Caki2 (cell line): ENCODE data around the gene PAIP2B. TPM values are rescaled to one million over a fixed set of nuclear protein-coding genes. Genes with fewer than 3 reads are reported as not detected.

Experiments used
- DNase-seq: peaks from one replicate; pipeline ENCODE4 v3.0.0-alpha.2; 2015; ENCODE audit warnings: low read depth
- in situ Hi-C: cut with HindIII; loops from 2 replicates; pipeline ENCODE4 v1.10.0; 2016; ENCODE audit warnings: low sequenced_read_pairs, low pct_unique_long_range_greater_than_20kb, mixed read lengths
- total RNA-seq: library from RNA; depleted of rRNA; stranded (reverse); fragments of >200 nt; shearing (Covaris generic); gene quantifications from 2 replicates; pipeline ENCODE4 v1.2.3, GENCODE V29; 2014; ENCODE audit warnings: low replicate concordance; rRNA removed

The PAIP2B gene
- total RNA-seq, 1 experiment from 2014 or later: 0.54 TPM

DNA sequence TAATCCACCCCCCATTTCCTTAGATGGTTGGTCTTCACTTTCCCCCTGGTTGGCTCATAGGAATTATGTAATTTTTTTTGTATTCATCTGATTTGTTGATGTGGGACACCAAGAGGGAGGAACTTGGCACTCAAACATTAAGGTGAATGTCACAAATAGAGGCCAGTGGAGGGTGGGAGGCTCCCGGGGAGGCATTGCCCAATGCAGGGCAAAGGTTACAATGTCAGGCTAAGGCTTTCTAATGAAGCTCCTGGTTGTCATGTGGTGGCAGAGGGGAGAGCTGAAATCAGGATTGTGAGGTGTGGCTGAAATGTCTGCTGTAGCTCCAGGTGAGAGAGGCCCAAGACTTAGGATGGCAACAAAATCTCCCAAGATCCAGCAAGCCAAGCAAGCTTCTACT is 53.8 kb downstream of the PAIP2B start:
- no peak for DNase-seq
- in situ Hi-C loops: no loop called here

DNA sequence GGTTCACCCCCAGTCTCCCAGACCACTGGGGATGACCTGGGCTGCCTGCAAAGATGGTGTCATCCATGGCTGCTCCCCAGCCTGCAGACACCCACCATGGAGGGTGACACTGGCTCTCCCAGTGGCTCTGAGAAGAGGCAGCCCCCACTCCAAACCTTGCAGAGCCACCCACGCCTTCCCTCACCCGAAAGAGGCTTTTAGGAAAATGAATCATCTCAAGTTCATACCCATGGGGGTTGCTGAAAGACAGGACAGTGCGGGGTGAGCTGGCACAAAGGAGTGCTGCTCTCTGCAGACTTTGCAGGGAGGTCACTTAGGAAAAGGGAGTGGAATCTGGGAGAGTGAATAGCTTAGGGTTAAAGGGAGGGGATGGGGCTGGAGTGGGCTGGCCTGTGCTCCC is 60.1 kb downstream of the PAIP2B start:
- in situ Hi-C loops: no loop called here
- no peak for DNase-seq

DNA sequence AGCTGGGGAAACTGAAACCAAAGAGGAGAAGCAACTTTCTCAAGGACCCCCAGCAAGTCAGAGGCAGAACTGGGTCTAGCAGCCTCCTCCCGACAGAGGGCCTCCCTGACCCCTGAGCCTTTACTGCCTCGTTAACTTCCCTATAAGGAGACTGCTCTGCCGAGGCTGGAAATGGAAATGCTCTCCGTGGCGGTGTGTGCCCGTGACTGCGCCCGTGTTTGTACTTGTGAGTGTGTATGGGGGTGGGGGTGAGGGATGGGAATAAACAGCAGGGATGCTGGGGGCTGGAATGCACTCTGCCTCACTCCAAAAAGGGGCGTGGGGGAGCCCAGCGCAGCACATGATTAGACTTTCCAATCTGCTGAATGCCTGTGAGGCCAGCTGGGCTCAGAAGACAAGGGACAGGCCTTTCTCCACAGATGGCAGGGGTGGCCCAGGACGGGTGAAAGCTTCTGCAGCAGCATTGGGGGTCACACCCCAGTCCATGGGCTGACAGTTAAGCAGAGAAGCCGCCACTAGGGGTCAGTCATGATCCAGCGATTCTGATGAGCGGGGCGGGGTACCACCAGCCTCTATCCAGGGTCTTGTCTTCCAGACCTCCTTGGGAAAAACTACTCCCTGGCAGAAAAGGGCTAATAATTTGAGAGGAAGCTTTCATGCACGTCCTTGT is 69.6 kb downstream of the PAIP2B start:
- DNase-seq: no peak
- in situ Hi-C loops: no loop called here

DNA sequence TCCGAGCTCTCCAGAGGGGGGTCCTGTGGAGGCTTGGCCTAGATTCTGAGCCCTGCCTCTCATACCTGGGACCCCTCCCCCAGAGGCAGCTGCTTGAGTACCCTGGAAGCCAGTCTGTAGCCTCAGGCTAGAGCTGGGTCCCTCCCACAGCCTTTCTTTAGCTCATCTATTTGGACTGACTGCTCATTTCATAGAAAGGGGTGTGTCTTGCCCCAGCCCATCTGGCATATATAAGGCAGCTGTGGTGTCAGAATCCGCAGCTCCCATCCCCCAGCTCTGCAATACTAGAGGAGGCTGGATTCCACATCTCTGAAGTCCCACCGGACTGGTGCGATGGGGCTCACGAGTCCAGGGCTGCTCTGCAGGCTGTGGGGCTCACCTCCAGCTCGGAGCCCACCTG is 70.3 kb downstream of the PAIP2B start:
- DNase-seq: no peak
- in situ Hi-C loops: no loop called here

DNA sequence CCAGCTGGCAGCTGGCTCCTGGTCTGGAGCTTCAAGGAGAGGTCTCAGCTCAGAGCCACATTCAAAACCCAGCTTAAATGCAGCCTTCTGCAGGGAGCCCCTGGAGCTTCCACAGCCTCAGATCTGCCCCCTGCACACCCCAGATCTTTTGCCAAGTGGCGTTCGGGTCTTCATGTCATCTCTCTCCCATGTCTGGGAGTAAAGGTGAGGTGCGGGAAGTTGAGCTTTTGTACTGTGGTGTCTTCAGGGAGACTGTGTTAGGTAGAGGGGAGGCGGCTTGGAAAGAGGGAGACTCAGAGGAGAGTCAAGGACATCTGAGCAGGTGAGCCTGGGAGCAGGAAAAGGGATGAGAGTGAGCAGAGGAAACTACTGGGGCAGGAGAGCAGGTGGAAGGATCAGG is 71.1 kb downstream of the PAIP2B start:
- in situ Hi-C loops: no loop called here

DNA sequence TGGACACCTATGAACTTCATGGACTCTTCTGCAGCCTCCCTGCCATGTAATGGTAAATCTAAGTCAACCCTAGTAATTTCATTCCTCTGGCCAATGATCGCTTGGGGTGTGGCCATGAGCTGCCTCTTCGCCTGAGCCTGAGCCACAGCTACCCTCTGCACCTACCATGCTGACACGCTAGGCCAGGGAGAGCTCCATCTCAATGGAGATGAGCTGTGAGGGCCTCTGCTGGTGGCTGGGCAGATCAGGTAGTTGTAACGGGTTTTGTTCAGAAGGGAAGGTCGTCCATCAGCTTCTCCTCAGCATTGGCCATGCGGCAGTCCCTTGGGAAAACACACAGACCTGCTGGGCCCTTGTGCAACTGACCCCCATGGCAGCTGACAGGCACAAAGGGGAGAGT is 72.1 kb downstream of the PAIP2B start:
- in situ Hi-C loops: no loop called here
- no peak for DNase-seq

More for the DNA sequence above, 71.1 kb downstream of the PAIP2B start:
- no peak for DNase-seq

DNA sequence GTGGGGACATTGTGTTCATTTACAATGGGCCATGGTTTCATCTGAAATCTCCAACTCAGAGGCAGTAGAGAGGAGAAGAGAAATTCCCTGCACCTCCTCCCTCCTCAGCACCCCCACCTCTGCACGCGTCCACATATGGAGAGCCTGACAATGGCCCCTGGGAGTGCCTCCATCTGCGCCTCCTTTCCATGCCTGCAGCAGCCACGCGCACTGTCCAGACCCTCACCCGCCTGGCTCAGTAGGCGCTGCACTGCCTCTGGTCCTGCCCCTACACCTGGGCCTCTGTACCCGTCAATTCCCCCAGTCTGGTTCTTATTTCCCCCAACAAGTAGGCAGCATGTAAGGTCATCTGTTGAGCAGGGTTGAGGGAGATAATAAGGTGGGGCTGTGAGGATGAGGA is 72.6 kb downstream of the PAIP2B start:
- no peak for DNase-seq
- in situ Hi-C loops: no loop called here

DNA sequence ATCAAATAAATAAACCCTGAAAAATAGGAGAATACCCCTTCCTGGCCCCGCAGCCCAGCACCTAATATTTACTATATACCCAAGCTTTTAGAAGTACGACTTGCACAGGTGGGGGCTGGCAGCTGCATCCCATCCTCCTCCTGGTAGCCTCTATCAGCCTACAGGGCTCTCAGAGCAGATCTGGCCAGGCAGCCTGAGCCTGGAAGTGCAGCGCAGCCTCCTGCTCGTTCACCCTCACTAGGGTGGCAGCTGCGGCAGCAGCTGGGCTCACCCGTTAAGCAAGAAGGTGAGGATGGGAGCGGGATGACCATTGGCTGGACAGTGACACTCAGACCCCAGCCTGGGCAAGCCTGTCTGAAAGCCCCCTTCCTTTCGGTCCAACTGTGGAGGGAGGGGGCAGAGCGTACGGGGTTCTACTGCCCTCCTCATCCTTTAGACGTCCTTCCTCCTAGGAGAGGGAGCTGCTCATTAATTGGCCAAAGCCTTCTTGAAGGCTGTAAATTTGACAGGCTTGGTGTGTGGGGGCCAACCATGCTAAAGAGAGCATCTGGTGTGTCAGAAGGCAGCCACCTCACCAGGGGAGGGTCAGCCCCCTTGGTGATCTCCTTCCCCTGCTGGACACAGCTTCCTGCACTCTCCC is 73.2 kb downstream of the PAIP2B start:
- DNase-seq: no peak
- in situ Hi-C loops: no loop called here

DNA sequence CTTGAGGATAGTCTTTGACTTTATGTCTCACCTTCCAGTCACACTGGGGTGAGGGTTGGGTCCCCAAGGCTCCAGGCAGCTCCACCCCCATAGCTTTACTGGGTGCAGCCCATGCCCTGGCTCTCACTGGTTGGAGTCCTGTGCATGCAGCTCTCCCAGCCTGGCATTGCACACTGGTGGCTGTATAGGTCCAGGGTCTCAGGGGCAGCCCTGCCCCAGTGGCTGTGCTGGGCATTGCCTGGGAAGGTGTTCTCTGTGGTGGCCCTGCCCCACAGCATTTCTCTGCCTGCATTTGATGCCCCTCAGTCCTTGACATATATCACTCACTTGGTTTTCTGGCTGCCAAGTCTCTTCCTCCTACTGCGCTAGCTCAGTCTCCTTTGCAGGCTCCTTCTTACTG is 75.3 kb downstream of the PAIP2B start:
- in situ Hi-C loops: no loop called here
- no peak for DNase-seq

DNA sequence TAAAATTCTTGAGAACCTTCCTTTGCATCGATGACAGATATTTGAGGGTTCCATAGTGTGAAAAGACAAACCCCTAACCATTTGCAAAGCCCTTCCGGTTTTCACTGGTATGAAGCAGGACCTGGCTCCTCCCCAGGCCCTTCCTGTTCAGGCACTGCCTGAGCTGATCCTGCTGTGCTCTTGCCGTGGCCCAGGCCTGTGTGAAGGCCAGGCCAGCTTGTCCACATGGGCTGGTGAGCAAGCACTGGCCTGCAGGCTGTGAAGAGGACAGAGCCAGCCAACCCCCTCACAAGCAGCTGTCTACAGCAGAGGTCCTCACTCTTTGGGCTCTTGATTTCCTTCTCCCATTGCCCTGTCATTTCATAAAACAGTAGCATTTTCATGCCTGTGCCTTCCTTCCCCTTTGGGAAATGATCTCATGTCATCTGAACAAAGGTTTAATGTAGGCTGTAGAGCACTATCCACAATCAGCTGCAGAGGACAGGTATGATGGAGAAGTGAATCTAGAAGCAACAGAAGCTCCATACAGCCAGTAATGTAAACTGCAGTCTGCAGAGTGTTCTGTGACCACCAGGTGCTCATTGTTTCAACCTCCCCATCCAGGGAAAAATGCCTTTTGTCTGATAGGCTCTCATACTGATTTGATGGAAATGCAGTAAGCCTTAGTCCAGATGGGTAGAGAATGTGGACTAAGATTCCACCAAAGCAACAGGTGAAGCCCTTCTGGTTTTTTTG is 76.7 kb downstream of the PAIP2B start:
- in situ Hi-C loops: no loop called here
- no peak for DNase-seq

DNA sequence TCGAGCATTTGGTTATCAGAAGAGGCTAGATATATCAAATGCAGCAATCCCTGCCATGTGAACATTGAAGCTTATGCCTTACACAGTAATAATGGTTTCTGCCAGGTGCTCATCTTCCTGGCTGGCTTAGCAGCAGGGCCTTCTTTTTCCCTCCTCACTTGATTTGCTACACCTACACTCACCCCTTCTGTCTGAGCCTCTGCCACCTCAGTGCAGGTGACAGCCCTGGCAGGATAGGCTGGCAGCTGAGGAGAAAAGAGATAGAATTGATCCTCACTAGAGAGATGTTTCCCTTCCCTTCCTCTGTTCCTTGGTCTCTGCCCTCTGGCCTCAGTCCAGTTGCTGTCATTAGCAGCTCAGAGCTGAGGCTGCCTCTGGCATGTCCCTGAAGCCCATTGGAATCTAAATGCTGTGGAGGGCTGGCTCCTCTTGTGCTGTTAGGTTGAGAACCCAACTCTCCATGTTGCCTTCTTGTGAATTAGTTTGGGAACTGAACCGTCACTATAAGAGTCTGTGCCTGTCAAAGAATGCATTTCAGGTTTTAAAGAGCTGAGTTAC is 78.3 kb downstream of the PAIP2B start:
- in situ Hi-C loops: no loop called here
- no peak for DNase-seq

DNA sequence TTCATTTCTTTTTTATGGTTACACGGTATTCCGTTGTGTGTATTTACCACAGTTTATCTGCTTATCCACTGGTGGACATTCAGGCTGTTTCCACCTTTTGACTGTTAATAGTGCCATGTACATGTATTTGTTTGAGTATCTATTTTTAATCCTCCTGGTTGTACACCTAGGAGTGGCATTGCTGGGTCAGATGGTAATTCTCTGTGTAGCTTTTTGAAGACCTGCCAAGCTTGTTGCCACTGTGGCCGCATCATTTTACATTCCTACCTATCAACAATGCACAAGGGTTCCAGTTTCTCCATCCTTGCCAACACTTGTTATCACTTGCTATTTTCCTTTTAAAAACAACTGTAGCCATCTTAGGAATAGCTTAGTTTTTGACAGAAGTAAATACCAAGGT is 83.1 kb downstream of the PAIP2B start:
- in situ Hi-C loops: no loop called here
- no peak for DNase-seq

DNA sequence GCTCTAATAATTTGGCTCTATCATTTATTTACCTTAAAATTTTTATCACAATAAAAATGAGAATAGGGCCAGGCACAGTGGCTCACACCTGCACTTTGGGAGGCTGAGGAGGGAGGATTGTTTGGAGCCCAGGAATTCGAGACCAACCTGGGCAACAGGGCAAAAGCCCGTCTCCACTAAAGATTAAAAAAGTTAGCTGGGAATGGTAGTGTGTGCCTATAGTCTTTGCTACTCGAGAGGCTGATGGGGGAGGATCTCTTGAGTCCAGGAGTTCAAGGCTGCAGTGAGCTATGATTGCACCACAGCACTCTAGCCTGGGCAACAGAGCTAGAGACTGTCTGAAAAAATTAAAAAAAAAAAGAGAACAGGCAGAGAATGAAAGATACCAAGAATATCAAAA is 90.7 kb downstream of the PAIP2B start:
- DNase-seq: no peak
- in situ Hi-C loops: no loop called here

DNA sequence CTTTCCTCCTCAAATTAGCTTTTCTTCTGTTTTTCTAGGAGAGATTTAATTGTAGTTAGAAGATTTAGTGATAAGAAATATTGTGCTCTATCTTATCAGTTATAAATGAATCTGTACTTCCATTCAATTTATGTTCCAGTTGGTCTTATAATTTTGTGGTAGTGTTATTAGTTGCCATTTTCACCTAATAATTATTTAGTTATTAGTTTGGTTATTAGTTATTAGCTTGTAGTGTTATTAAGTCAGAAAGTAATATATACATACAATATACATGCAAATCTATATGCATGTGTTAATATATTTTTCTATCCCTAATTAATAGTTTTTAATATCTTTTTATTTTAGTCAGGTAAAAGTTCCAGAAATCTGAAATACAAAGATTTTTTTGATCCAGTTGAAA is 93.3 kb downstream of the PAIP2B start:
- in situ Hi-C loops: no loop called here
- no peak for DNase-seq

Other genes starting within 250 kb of the PAIP2B start
- not detected in 2 replicates for gene ANKRD53, start 248.5 kb downstream of the PAIP2B start, total RNA-seq
- 33.2 and 57.8 TPM in 2 replicates for gene TEX261, start 232.2 kb downstream of the PAIP2B start, total RNA-seq
- 53.4 and 124 TPM in 2 replicates for gene NAGK, start 158.5 kb downstream of the PAIP2B start, total RNA-seq
- gene MCEE, start 96.9 kb downstream of the PAIP2B start, total RNA-seq: 9.5 and 18.9 TPM in 2 replicates
- 10.6 and 11.6 TPM in 2 replicates for gene MPHOSPH10, start 96.5 kb downstream of the PAIP2B start, total RNA-seq
- 38.5 and 67.0 TPM in 2 replicates for gene ZNF638, start 104.7 kb upstream of the PAIP2B start, total RNA-seq
- not detected in 2 replicates for gene DYSF, start 226.5 kb upstream of the PAIP2B start, total RNA-seq